Fibroblast of lung (primary cell): ENCODE data around the gene EIF4B.

ENCODE experiments used
- EZH2 ChIP-seq: IDR thresholded peaks from 2 replicates; pipeline ENCODE4 v1.5.1; 2012; ENCODE audit warnings: low read length, control low read depth, mild to moderate bottlenecking; ENCODE audit errors: missing control alignments
- TF ChIP-seq, protein P1 (sequence below), 2 donors: IDR thresholded peaks in 1 of 2; conservative IDR thresholded peaks in 1 of 2; 1 replicate in 1 of 2; 2 replicates in 1 of 2; pipeline ENCODE4 v1.5.1; 2011 to 2012; ENCODE audit warnings: low read length in 2 of 2, control low read depth in 1 of 2, inconsistent platforms in 1 of 2, low read depth in 1 of 2, mild to moderate bottlenecking in 1 of 2

- TF ChIP-seq, protein P1, sequence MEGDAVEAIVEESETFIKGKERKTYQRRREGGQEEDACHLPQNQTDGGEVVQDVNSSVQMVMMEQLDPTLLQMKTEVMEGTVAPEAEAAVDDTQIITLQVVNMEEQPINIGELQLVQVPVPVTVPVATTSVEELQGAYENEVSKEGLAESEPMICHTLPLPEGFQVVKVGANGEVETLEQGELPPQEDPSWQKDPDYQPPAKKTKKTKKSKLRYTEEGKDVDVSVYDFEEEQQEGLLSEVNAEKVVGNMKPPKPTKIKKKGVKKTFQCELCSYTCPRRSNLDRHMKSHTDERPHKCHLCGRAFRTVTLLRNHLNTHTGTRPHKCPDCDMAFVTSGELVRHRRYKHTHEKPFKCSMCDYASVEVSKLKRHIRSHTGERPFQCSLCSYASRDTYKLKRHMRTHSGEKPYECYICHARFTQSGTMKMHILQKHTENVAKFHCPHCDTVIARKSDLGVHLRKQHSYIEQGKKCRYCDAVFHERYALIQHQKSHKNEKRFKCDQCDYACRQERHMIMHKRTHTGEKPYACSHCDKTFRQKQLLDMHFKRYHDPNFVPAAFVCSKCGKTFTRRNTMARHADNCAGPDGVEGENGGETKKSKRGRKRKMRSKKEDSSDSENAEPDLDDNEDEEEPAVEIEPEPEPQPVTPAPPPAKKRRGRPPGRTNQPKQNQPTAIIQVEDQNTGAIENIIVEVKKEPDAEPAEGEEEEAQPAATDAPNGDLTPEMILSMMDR (conservative IDR thresholded peaks at IDR 0.05 in 1 of 2, IDR thresholded peaks at IDR 0.05 in 1 of 2; ENCODE audit: low read depth in 1 of 2, low read length in 2 of 2): no peak
- no peak for TF ChIP-seq EZH2
Observed at GRCh38 chr12:53074283-53074998, 68.2 kb downstream of the EIF4B start.
